ENCODE data around the gene ARPC5. TPM values are rescaled to one million over a fixed set of nuclear protein-coding genes. Genes with fewer than 3 reads are reported as not detected.

ARPC5 gene
- total and polyA plus RNA-seq, 10 of the 15 experiments (the other 5 are each of a cell fraction or from before 2014, with no cell fraction given), result 238 to 784 (median 309) TPM

DNA sequence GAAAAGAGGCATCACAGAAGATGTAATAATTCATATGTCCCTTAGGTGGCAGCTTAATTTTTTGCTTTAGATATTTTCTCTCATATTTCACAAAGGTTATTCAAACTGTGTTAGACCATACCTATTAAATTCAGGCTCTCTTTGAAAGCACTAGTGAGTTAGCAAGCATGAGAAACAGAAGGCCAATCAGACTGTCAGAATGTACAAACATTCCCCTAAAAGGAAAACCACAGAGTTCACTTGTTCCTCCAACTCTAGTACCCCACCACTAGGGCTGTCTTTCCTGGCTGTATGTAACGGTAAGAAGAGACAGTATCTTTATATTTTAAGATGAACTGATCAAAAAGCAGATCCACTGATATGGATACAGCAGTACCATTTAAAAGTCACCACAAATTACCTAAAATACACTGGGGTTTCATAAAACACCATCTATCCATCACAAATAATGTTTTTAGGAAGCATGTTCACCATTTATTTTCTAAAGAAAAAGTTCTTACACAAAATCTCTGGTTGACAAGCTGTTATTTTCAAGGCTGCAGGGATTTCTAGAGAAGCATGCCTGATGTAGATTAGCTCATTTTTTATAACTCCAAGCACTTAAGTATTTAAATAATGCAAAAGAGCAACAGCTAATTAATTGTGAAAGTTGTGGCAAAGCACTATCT lies 1.8 kb downstream of the ARPC5 start:
- intact Hi-C loops (cut with micrococcal nuclease; ENCODE audit: unreplicated experiment), result loop anchor here (1.0 kb wide), 1 partner anchor 44 kb away; the partner anchor contains the start of gene NCF2
- POLR2A ChIA-PET, result interaction anchor here (0.7 to 3.9 kb wide), 11 partner anchors 13 to 282 kb away, joined by 3 to 27 read pairs (median 5); partner anchors contain the start of genes APOBEC4 and NCF2
- RAD21 ChIA-PET (ENCODE audit: unreplicated experiment), result interaction anchor here (0.6 to 5.5 kb wide), 17 partner anchors 11 to 322 kb away, joined by 3 to 56 read pairs (median 5); partner anchors contain the start of genes APOBEC4 and NCF2
- Histone ChIP-seq H2AFZ (ENCODE audit: control insufficient read depth, low read depth, low read length) (no peak overlapping the region), H3K9me3 (replicated peaks; ENCODE audit: control insufficient read depth, insufficient read depth, low read length) (no peaks in the 10 kb centered on the region), H3K4me1 (ENCODE audit: control insufficient read depth, insufficient read depth, low read length) (peaks cover 3% of the 10 kb centered on the region; the same call in 1 of the 2 replicates), H3K27ac (ENCODE audit: control insufficient read depth, insufficient read depth) (peak overlapping the region; percentile 96), H3K79me2 (ENCODE audit: control insufficient read depth, insufficient read depth, low read length) (peaks cover 75% of the 10 kb centered on the region), H4K20me1 (ENCODE audit: control insufficient read depth, insufficient read depth) (no peaks in the 10 kb centered on the region), H3K4me2 (ENCODE audit: control insufficient read depth, insufficient read depth) (peak overlapping the region; percentile 81), H3K9ac (ENCODE audit: control insufficient read depth, insufficient read depth, low read length) (peak overlapping the region; percentile 98), H3K36me3 (ENCODE audit: control insufficient read depth in 2 of 2, insufficient read depth in 2 of 2, low read length in 1 of 2) (peaks cover 1 to 15% of the 10 kb centered on the region in 2 experiments), H3K4me3 (peak overlapping the region; percentile 88), H3K27me3 (replicated peaks in 1 of 2; ENCODE audit: control insufficient read depth in 2 of 2, insufficient read depth in 2 of 2, low read length in 1 of 2) (no peaks in the 10 kb centered on the region)
- SMC1A ChIA-PET (ENCODE audit: uncharacterized antibody, unreplicated experiment), result interaction anchor here (0.7 to 6.6 kb wide), 23 partner anchors 8 to 418 kb away, joined by 3 to 70 read pairs (median 6); partner anchors contain the start of genes APOBEC4, NCF2, SMG7 and TSEN15
- peak; percentile 73 for DNase-seq (ENCODE audit: low read depth, low spot score)
- FAIRE-seq, result peak; percentile 69
- in situ Hi-C loops (cut with MboI), result no loop called here
- WGBS (ENCODE audit: insufficient coverage, insufficient replicate concordance, low lambda C conversion rate, missing lambda C conversion rate), result 0% methylated on average over 1 of the region's 1 CpG
- no TSS peak for BruUV-seq (replicated peaks)
- CTCF ChIA-PET, result interaction anchor here (0.6 to 5.8 kb wide), 20 partner anchors 9 to 1004 kb away, joined by 3 to 81 read pairs (median 4); partner anchors contain the start of genes APOBEC4 and NCF2
- ATAC-seq, result peak; percentile 49
- TF ChIP-seq SRF (IDR thresholded peaks at IDR 0.05; ENCODE audit: low read depth in 2 of 2, low read length in 2 of 2), result peak; percentile 76 to 98
- no peak for TF ChIP-seq JUND (IDR thresholded peaks at IDR 0.05; ENCODE audit: low read depth, low read length)
- TF ChIP-seq, protein P1, sequence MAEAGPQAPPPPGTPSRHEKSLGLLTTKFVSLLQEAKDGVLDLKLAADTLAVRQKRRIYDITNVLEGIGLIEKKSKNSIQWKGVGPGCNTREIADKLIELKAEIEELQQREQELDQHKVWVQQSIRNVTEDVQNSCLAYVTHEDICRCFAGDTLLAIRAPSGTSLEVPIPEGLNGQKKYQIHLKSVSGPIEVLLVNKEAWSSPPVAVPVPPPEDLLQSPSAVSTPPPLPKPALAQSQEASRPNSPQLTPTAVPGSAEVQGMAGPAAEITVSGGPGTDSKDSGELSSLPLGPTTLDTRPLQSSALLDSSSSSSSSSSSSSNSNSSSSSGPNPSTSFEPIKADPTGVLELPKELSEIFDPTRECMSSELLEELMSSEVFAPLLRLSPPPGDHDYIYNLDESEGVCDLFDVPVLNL (IDR thresholded peaks at IDR 0.05; ENCODE audit: low read depth, low read length), result no peak
- TF ChIP-seq CREM (IDR thresholded peaks at IDR 0.05; ENCODE audit: low read depth), result no peak
- no peak for TF ChIP-seq RB1 (IDR thresholded peaks at IDR 0.05; ENCODE audit: borderline replicate concordance)
- no peak for TF ChIP-seq HDAC6 (IDR thresholded peaks at IDR 0.05; ENCODE audit: unreplicated experiment)
- TF ChIP-seq, protein P2, sequence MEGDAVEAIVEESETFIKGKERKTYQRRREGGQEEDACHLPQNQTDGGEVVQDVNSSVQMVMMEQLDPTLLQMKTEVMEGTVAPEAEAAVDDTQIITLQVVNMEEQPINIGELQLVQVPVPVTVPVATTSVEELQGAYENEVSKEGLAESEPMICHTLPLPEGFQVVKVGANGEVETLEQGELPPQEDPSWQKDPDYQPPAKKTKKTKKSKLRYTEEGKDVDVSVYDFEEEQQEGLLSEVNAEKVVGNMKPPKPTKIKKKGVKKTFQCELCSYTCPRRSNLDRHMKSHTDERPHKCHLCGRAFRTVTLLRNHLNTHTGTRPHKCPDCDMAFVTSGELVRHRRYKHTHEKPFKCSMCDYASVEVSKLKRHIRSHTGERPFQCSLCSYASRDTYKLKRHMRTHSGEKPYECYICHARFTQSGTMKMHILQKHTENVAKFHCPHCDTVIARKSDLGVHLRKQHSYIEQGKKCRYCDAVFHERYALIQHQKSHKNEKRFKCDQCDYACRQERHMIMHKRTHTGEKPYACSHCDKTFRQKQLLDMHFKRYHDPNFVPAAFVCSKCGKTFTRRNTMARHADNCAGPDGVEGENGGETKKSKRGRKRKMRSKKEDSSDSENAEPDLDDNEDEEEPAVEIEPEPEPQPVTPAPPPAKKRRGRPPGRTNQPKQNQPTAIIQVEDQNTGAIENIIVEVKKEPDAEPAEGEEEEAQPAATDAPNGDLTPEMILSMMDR (IDR thresholded peaks at IDR 0.05 in 2 of 3, conservative IDR thresholded peaks at IDR 0.05 in 1 of 3; ENCODE audit: control insufficient read depth in 2 of 3, extremely low read depth in 1 of 3, insufficient read depth in 1 of 3, low read depth in 3 of 3, low read length in 3 of 3), result peak; percentile 15 to 45 (median 43); a peak in 5 of 6 replicates
- 0 out of 2 replicates have a peak, but pooled peaks have one; percentile 20 for TF ChIP-seq CBFB (IDR thresholded peaks at IDR 0.05; ENCODE audit: low read depth)
- TF ChIP-seq FOXK2 (IDR thresholded peaks at IDR 0.05), result no peak
- TF ChIP-seq CREB1 (IDR thresholded peaks at IDR 0.05; ENCODE audit: low read depth), result peak; percentile 7; the same call in 1 of the 2 replicates
- no peak for TF ChIP-seq ATF7 (IDR thresholded peaks at IDR 0.05; ENCODE audit: low read depth)
- TF ChIP-seq, protein P3, sequence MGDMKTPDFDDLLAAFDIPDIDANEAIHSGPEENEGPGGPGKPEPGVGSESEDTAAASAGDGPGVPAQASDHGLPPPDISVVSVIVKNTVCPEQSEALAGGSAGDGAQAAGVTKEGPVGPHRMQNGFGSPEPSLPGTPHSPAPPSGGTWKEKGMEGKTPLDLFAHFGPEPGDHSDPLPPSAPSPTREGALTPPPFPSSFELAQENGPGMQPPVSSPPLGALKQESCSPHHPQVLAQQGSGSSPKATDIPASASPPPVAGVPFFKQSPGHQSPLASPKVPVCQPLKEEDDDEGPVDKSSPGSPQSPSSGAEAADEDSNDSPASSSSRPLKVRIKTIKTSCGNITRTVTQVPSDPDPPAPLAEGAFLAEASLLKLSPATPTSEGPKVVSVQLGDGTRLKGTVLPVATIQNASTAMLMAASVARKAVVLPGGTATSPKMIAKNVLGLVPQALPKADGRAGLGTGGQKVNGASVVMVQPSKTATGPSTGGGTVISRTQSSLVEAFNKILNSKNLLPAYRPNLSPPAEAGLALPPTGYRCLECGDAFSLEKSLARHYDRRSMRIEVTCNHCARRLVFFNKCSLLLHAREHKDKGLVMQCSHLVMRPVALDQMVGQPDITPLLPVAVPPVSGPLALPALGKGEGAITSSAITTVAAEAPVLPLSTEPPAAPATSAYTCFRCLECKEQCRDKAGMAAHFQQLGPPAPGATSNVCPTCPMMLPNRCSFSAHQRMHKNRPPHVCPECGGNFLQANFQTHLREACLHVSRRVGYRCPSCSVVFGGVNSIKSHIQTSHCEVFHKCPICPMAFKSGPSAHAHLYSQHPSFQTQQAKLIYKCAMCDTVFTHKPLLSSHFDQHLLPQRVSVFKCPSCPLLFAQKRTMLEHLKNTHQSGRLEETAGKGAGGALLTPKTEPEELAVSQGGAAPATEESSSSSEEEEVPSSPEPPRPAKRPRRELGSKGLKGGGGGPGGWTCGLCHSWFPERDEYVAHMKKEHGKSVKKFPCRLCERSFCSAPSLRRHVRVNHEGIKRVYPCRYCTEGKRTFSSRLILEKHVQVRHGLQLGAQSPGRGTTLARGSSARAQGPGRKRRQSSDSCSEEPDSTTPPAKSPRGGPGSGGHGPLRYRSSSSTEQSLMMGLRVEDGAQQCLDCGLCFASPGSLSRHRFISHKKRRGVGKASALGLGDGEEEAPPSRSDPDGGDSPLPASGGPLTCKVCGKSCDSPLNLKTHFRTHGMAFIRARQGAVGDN (IDR thresholded peaks at IDR 0.05), result no peak
- TF ChIP-seq FOXM1 (IDR thresholded peaks at IDR 0.05; ENCODE audit: low read depth, low read length), result peak; percentile 27
- TF ChIP-seq POLR2A (IDR thresholded peaks at IDR 0.05; ENCODE audit: low read depth, low read length), result no peak
- TF ChIP-seq NR2C2 (IDR thresholded peaks at IDR 0.05; ENCODE audit: borderline replicate concordance, control insufficient read depth, insufficient read length, low read depth), result no peak

Data from GM12878 (cell line).